SK-N-SH (cell line): ENCODE measurements around the gene GGCX.

Source experiments
- CTCF ChIP-seq: fragments of 200-600 bp; sonication (generic); IDR thresholded peaks from 2 replicates; pipeline ENCODE4 v1.6.1; 2017; ENCODE audit warnings: antibody characterized with exemption, mild to moderate bottlenecking, moderate library complexity
- YY1 ChIP-seq: IDR thresholded peaks from 2 replicates; pipeline ENCODE4 v1.4.0; 2012; ENCODE audit warnings: low read depth, mild to moderate bottlenecking

GRCh38 chr2:85602476-85603234, 41.4 kb upstream of the GGCX start, which contains the start of gene TMEM150A:
- no peak; the same call in 1 of the 2 replicates for TF ChIP-seq YY1
- TF ChIP-seq CTCF: peak; percentile 41
